HepG2 (cell line): ENCODE measurements around the gene SRSF2. TPM values are rescaled to one million over a fixed set of nuclear protein-coding genes. Genes with fewer than 3 reads are reported as not detected.

Experiments used
- FOXK2 ChIP-seq: fragments of 450-650 bp; IDR thresholded peaks from 2 replicates; pipeline ENCODE4 v1.6.1; 2016
- KDM1A ChIP-seq: IDR thresholded peaks from 2 replicates; pipeline ENCODE4 v1.6.1; 2016; ENCODE audit warnings: missing compliant biosample characterization
- KMT2A ChIP-seq: sonication (generic); formaldehyde crosslinking; IDR thresholded peaks from 2 replicates; pipeline ENCODE4 v1.4.0; 2020; ENCODE audit warnings: missing genetic modification reagents
- MED1 ChIP-seq: sonication (generic); formaldehyde crosslinking; IDR thresholded peaks from 2 replicates; pipeline ENCODE4 v1.4.0; 2020; ENCODE audit warnings: missing genetic modification reagents
- MTF1 ChIP-seq: sonication (generic); formaldehyde crosslinking; IDR thresholded peaks from 2 replicates; pipeline ENCODE4 v1.5.0; 2020; ENCODE audit warnings: missing genetic modification reagents
- NR2F6 ChIP-seq, 2 experiments: IDR thresholded peaks; 2 replicates each; pipeline ENCODE4 v1.6.1; 2016; ENCODE audit warnings: antibody characterized with exemption in 1 of 2, mild to moderate bottlenecking in 1 of 2
- PHB2 ChIP-seq: fragments of 450-650 bp; IDR thresholded peaks from 2 replicates; pipeline ENCODE4 v1.6.1; 2018; ENCODE audit not compliant: partially characterized antibody
- SALL1 ChIP-seq: sonication (generic); formaldehyde crosslinking; IDR thresholded peaks from 2 replicates; pipeline ENCODE4 v1.8.0; 2022; ENCODE audit warnings: mild to moderate bottlenecking, missing genetic modification reagents
- TAF15 ChIP-seq: fragments of 200-400 bp; formaldehyde crosslinking; IDR thresholded peaks from one replicate; pipeline ENCODE4 v1.6.1; 2018; ENCODE audit warnings: mild to moderate bottlenecking, low read depth, low read length; ENCODE audit not compliant: poor library complexity, severe bottlenecking
- U2AF1 ChIP-seq: fragments of 200-400 bp; formaldehyde crosslinking; optimal IDR thresholded peaks from 2 replicates; pipeline ENCODE3; 2017; ENCODE audit warnings: mild to moderate bottlenecking, low read depth, low read length
- ZBTB7B ChIP-seq: sonication (generic); formaldehyde crosslinking; IDR thresholded peaks from 2 replicates; pipeline ENCODE4 v1.4.0; 2020; ENCODE audit warnings: missing genetic modification reagents
- ZIK1 ChIP-seq: sonication (generic); formaldehyde crosslinking; IDR thresholded peaks from 2 replicates; pipeline ENCODE4 v1.5.0; 2020; ENCODE audit warnings: mild to moderate bottlenecking, low read depth, missing genetic modification reagents, borderline replicate concordance
- ZNF329 ChIP-seq: sonication (generic); formaldehyde crosslinking; IDR thresholded peaks from 2 replicates; pipeline ENCODE4 v1.9.0; 2021; ENCODE audit warnings: low read depth, mild to moderate bottlenecking, missing genetic modification reagents
- ZNF343 ChIP-seq: sonication (generic); formaldehyde crosslinking; IDR thresholded peaks from 2 replicates; pipeline ENCODE4 v1.4.0; 2020; ENCODE audit warnings: mild to moderate bottlenecking, missing genetic modification reagents
- ZNF780A ChIP-seq: sonication (generic); formaldehyde crosslinking; IDR thresholded peaks from 2 replicates; pipeline ENCODE4 v1.8.0; 2022; ENCODE audit warnings: mild to moderate bottlenecking, missing genetic modification reagents, moderate library complexity
- polyA plus RNA-seq, 8 experiments: library from polyadenylated mRNA; depleted of rRNA in 3 of 8; stranded (reverse) in 7 of 8; unstranded in 1 of 8; fragments of >200 nt; fragmentation: Illumina TruSeq in 4 of 8; extraction: Trizol in 4 of 8; gene quantifications; 2 replicates each; pipeline versions ENCODE4 v1.2.1 to v1.2.3, GENCODE V29; 2011 to 2016; ENCODE audit warnings: low read depth in 4 of 8, missing spikeins in 1 of 8, mixed read lengths in 1 of 8; ENCODE audit not compliant: insufficient read depth in 1 of 8
- total RNA-seq, 5 experiments: library from RNA; depleted of rRNA; stranded (reverse); fragments of >200 nt; fragmentation: Illumina TruSeq; extraction: Trizol; gene quantifications; 2 replicates each; pipeline ENCODE4 v1.2.3, GENCODE V29; 2016; ENCODE audit warnings: low read depth in 1 of 5
- TF ChIP-seq, protein P1 (sequence below): IDR thresholded peaks from 2 replicates; pipeline ENCODE4 v1.6.1; 2012; ENCODE audit warnings: low read length, improper control_type of control experiment
- TF ChIP-seq, protein P2 (sequence below): sonication (generic); formaldehyde crosslinking; IDR thresholded peaks from 2 replicates; pipeline ENCODE4 v1.5.0; 2020; ENCODE audit warnings: missing genetic modification reagents
- TF ChIP-seq, protein P3 (sequence below): sonication (generic); formaldehyde crosslinking; IDR thresholded peaks from 2 replicates; pipeline ENCODE4 v1.4.0; 2020; ENCODE audit warnings: missing genetic modification reagents
- TF ChIP-seq, protein P4 (sequence below): sonication (generic); formaldehyde crosslinking; IDR thresholded peaks from 2 replicates; pipeline ENCODE4 v1.4.0; 2020; ENCODE audit warnings: missing genetic modification reagents, mild to moderate bottlenecking, borderline replicate concordance
- TF ChIP-seq, protein P5 (sequence below): sonication (generic); formaldehyde crosslinking; IDR thresholded peaks from 2 replicates; pipeline ENCODE4 v1.8.0; 2022; ENCODE audit warnings: missing genetic modification reagents, mild to moderate bottlenecking, inconsistent platforms, borderline replicate concordance
- TF ChIP-seq, protein P6 (sequence below): sonication (generic); formaldehyde crosslinking; IDR thresholded peaks from 2 replicates; pipeline ENCODE4 v1.4.0; 2020; ENCODE audit warnings: mild to moderate bottlenecking, missing genetic modification reagents

SRSF2 gene
- total and polyA plus RNA-seq, 2 of the 13 experiments (the other 11 are each of a cell fraction or from before 2014, with no cell fraction given), result 306 to 319 TPM

DNA sequence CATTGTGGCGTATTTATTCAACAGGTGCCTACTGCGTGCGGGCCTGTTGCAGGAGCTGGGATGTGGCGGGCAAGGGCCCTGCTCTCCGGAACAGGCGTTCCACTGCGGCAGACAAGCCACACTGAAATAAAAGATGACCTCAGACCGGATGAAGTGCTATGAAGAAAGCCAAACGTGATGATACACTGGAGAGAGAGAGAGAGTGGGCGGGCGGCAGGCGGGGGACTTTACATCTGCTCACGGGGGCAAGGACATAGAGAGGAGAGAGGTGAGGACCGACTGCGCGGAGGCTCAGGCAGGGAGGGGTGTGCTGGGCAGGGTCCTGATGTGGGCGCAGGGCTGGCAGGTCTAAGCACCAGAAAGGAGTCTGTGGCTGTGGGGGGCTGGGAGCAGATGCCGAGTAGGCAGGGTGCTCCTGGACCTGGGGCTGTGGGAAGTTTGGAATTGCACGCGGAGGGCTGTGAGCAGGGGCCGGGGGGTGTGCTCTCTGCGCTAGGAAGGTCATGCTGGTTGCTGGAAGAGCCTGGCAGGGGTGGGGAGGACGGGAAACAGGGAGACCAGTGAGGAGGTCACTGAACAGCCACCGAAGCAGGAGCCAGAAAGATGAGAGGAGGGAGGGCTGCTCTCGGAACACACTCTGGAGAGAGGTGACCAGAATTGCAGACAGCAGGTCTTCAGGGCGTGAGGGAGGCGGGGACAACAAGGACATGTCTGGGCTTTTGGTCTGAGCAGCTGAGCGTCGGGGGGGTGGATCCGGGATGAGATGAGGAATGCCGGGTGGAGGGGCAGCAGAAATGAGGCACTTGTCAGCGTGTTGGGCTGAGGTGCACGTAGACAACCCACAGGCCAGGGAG lies 36.3 kb downstream of the SRSF2 start (continued):
- TF ChIP-seq, protein P1, sequence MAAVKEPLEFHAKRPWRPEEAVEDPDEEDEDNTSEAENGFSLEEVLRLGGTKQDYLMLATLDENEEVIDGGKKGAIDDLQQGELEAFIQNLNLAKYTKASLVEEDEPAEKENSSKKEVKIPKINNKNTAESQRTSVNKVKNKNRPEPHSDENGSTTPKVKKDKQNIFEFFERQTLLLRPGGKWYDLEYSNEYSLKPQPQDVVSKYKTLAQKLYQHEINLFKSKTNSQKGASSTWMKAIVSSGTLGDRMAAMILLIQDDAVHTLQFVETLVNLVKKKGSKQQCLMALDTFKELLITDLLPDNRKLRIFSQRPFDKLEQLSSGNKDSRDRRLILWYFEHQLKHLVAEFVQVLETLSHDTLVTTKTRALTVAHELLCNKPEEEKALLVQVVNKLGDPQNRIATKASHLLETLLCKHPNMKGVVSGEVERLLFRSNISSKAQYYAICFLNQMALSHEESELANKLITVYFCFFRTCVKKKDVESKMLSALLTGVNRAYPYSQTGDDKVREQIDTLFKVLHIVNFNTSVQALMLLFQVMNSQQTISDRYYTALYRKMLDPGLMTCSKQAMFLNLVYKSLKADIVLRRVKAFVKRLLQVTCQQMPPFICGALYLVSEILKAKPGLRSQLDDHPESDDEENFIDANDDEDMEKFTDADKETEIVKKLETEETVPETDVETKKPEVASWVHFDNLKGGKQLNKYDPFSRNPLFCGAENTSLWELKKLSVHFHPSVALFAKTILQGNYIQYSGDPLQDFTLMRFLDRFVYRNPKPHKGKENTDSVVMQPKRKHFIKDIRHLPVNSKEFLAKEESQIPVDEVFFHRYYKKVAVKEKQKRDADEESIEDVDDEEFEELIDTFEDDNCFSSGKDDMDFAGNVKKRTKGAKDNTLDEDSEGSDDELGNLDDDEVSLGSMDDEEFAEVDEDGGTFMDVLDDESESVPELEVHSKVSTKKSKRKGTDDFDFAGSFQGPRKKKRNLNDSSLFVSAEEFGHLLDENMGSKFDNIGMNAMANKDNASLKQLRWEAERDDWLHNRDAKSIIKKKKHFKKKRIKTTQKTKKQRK, result no peak
- TF ChIP-seq, protein P2, sequence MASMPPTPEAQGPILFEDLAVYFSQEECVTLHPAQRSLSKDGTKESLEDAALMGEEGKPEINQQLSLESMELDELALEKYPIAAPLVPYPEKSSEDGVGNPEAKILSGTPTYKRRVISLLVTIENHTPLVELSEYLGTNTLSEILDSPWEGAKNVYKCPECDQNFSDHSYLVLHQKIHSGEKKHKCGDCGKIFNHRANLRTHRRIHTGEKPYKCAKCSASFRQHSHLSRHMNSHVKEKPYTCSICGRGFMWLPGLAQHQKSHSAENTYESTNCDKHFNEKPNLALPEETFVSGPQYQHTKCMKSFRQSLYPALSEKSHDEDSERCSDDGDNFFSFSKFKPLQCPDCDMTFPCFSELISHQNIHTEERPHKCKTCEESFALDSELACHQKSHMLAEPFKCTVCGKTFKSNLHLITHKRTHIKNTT (CRISPR knock-in tag), result no peak
- TF ChIP-seq FOXK2 (no peak), ZNF343 (CRISPR knock-in tag) (peak; percentile 67; the same call in 1 of the 2 replicates), MED1 (CRISPR knock-in tag) (peak; percentile 96), SALL1 (CRISPR knock-in tag) (peak; percentile 91), MTF1 (CRISPR knock-in tag) (no peak), U2AF1 (no peak), TAF15 (no peak), ZNF780A (CRISPR knock-in tag) (no peak), ZBTB7B (peak; percentile 78), KMT2A (CRISPR knock-in tag) (no peak; the same call in 1 of the 2 replicates), KDM1A (CRISPR knock-in tag) (no peak), ZIK1 (CRISPR knock-in tag) (no peak; the same call in 1 of the 2 replicates), PHB2 (no peak), ZNF329 (CRISPR knock-in tag) (0 out of 2 replicates have a peak, but pooled peaks have one; percentile 8), NR2F6 (IDR thresholded peaks at IDR 0.05) (peak; percentile 36; the same call in 1 of the 2 replicates), NR2F6 (CRISPR knock-in tag; IDR thresholded peaks at IDR 0.05) (no peak; the same call in 1 of the 2 replicates)
- TF ChIP-seq, protein P3, sequence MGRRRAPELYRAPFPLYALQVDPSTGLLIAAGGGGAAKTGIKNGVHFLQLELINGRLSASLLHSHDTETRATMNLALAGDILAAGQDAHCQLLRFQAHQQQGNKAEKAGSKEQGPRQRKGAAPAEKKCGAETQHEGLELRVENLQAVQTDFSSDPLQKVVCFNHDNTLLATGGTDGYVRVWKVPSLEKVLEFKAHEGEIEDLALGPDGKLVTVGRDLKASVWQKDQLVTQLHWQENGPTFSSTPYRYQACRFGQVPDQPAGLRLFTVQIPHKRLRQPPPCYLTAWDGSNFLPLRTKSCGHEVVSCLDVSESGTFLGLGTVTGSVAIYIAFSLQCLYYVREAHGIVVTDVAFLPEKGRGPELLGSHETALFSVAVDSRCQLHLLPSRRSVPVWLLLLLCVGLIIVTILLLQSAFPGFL (CRISPR knock-in tag), result 0 out of 2 replicates have a peak, but pooled peaks have one; percentile 56
- TF ChIP-seq, protein P4, sequence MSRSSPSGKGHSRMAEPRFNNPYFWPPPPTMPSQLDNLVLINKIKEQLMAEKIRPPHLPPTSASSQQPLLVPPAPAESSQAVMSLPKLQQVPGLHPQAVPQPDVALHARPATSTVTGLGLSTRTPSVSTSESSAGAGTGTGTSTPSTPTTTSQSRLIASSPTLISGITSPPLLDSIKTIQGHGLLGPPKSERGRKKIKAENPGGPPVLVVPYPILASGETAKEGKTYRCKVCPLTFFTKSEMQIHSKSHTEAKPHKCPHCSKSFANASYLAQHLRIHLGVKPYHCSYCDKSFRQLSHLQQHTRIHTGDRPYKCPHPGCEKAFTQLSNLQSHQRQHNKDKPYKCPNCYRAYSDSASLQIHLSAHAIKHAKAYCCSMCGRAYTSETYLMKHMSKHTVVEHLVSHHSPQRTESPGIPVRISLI (CRISPR knock-in tag), result 0 out of 2 replicates have a peak, but pooled peaks have one; percentile 41
- TF ChIP-seq, protein P5, sequence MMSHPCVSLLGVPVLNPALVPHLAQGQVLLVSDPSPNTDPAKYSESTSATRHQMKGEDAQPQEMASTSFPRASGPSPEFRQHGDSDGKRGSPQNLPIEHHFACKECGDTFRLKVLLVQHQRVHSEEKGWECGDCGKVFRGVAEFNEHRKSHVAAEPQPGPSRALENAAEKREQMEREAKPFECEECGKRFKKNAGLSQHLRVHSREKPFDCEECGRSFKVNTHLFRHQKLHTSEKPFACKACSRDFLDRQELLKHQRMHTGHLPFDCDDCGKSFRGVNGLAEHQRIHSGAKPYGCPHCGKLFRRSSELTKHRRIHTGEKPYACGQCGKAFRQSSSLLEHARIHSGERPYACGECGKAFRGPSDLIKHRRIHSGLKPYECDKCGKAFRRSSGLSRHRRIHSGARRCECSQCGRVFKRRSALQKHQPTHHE (CRISPR knock-in tag), result no peak
- TF ChIP-seq, protein P6, sequence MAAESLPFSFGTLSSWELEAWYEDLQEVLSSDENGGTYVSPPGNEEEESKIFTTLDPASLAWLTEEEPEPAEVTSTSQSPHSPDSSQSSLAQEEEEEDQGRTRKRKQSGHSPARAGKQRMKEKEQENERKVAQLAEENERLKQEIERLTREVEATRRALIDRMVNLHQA (CRISPR knock-in tag), result no peak
